D721Med (cell line): ENCODE measurements around the gene GLE1.

Experiments
- DNase-seq: peaks from one replicate; pipeline ENCODE4 v3.0.0; 2011; ENCODE audit warnings: low spot score; ENCODE audit not compliant: insufficient read length
- FAIRE-seq: peaks from 2 replicates; lab custom pipeline; 2011; peaks lifted over from hg19 to GRCh38; lab: Jason Lieb, UNC
- CTCF ChIP-seq: IDR thresholded peaks from 2 replicates; pipeline ENCODE4 v1.5.1; 2012; ENCODE audit warnings: mild to moderate bottlenecking, control low read depth; ENCODE audit not compliant: insufficient read depth; ENCODE audit errors: missing control alignments

The GLE1 gene

GRCh38 chr9:128540634-128541360, 36.3 kb downstream of the GLE1 start:
- DNase-seq (no peak), FAIRE-seq (no peak)

GRCh38 chr9:128546504-128546903, 42.0 kb downstream of the GLE1 start:
- TF ChIP-seq CTCF = no peak
- DNase-seq (no peak), FAIRE-seq (no peak)

More at GRCh38 chr9:128540634-128541360, 36.3 kb downstream of the GLE1 start:
- TF ChIP-seq CTCF = no peak

- TF ChIP-seq CTCF = no peak
- DNase-seq (peak; percentile 72), FAIRE-seq (no peak)
These were observed 44.4 kb downstream of the GLE1 start for GRCh38 chr9:128548876-128549275.

GRCh38 chr9:128550226-128550625, 45.7 kb downstream of the GLE1 start:
- no peak for FAIRE-seq
- DNase-seq = no peak
- no peak for TF ChIP-seq CTCF

- no peak for TF ChIP-seq CTCF
- no peak for FAIRE-seq
- DNase-seq = no peak
These were observed 46.5 kb downstream of the GLE1 start for GRCh38 chr9:128550770-128551656.

- DNase-seq (no peak), FAIRE-seq (no peak)
- no peak for TF ChIP-seq CTCF
These were observed 47.2 kb downstream of the GLE1 start for GRCh38 chr9:128551657-128552152.
